HepG2 (cell line): Measurements from ENCODE around the gene CARMIL3. TPM values are rescaled to one million over a fixed set of nuclear protein-coding genes. Genes with fewer than 3 reads are reported as not detected.
"Not testable (repeated sequence)": the region's sequence is repeated elsewhere in the genome, so short reads cannot be mapped to it uniquely, and the experiment has no call there.

ENCODE experiments used
- ATAC-seq: fragments of 200-7000 bp; cut with Tn5 transposase; 3 replicates; pipeline ENCODE4 v1.9.1; 2020; ENCODE audit warnings: mild to moderate bottlenecking, moderate library complexity
- BruUV-seq: library from RNA; stranded (reverse); fragments of 400-500 nt; replicated peaks from 2 replicates; lab custom pipeline; 2021; lab: Mats Ljungman, UMichigan
- CTCF ChIA-PET: fragments of 300-600 bp; formaldehyde crosslinking; extraction: SDS; loops from one replicate; lab custom pipeline; 2021; ENCODE audit warnings: low total read pairs, inconsistent platforms, low intra/inter-chr PET ratio; lab: Yijun Ruan, JAX
- POLR2A ChIA-PET: fragments of 350-600 bp; sonication (Branson Sonifier 250); formaldehyde crosslinking; loops from one replicate; lab custom pipeline; 2020; ENCODE audit warnings: antibody characterized with exemption, inconsistent platforms; lab: Yijun Ruan, JAX
- DNase-seq: peaks from one replicate; pipeline ENCODE4 v3.0.0-alpha.2; 2015; ENCODE audit warnings: low spot score
- FAIRE-seq: peaks from 3 replicates; lab custom pipeline; 2011; peaks lifted over from hg19 to GRCh38; lab: Jason Lieb, UNC
- H2AFZ ChIP-seq: one replicate; pipeline ENCODE4 v1.6.1; 2011; ENCODE audit warnings: low read length, inconsistent platforms
- H3K27ac ChIP-seq: fragments of 300-600 bp; 3 replicates; pipeline ENCODE4 v1.8.0; 2011; ENCODE audit warnings: mixed run types, mild to moderate bottlenecking, mixed read lengths, low read length, inconsistent platforms; ENCODE audit not compliant: insufficient read depth; ENCODE audit errors: extremely low read length
- H3K27me3 ChIP-seq, 2 experiments: fragments of 200-600 bp in 1 of 2; 2 replicates in 1 of 2; 3 replicates in 1 of 2; pipeline versions ENCODE4 v1.6.0 to v1.8.0; 2011; ENCODE audit warnings: low read length in 2 of 2, mild to moderate bottlenecking in 2 of 2, moderate library complexity in 2 of 2, inconsistent platforms in 1 of 2; ENCODE audit not compliant: insufficient read depth in 2 of 2, control insufficient read depth in 1 of 2
- H3K36me3 ChIP-seq, 2 experiments: fragments of 200-600 bp in 1 of 2; replicated peaks in 1 of 2; 2 replicates in 1 of 2; 3 replicates in 1 of 2; pipeline versions ENCODE4 v1.5.1 to v1.8.0; 2011; ENCODE audit warnings: low read length in 2 of 2, inconsistent platforms in 1 of 2; ENCODE audit not compliant: insufficient read depth in 2 of 2, control insufficient read depth in 1 of 2
- H3K4me1 ChIP-seq: 2 replicates; pipeline ENCODE4 v1.5.1; 2012; ENCODE audit warnings: low read length, inconsistent platforms; ENCODE audit not compliant: insufficient read depth
- H3K4me2 ChIP-seq: 2 replicates; pipeline ENCODE4 v1.6.0; 2011; ENCODE audit warnings: low read depth, low read length, inconsistent platforms
- H3K4me3 ChIP-seq, 3 experiments: fragments of 200-600 bp in 1 of 3; sonication (generic), shearing (Covaris generic) in 1 of 3; replicated peaks in 1 of 3; 2 replicates each; pipeline ENCODE4 v1.5.1; 2011 to 2016; ENCODE audit warnings: low read length in 3 of 3, inconsistent platforms in 2 of 3, low read depth in 2 of 3, mild to moderate bottlenecking in 2 of 3, control low read depth in 1 of 3, mixed read lengths in 1 of 3; ENCODE audit not compliant: insufficient read depth in 1 of 3
- H3K79me2 ChIP-seq: one replicate; pipeline ENCODE4 v1.6.1; 2011; ENCODE audit warnings: low read length, inconsistent platforms; ENCODE audit not compliant: insufficient read depth
- H3K9ac ChIP-seq: 2 replicates; pipeline ENCODE4 v1.6.0; 2011; ENCODE audit warnings: mild to moderate bottlenecking, low read depth, low read length, inconsistent platforms; ENCODE audit not compliant: insufficient read depth
- H3K9me3 ChIP-seq: 2 replicates; pipeline ENCODE4 v1.5.1; 2012; ENCODE audit warnings: mild to moderate bottlenecking, low read length
- H4K20me1 ChIP-seq: 2 replicates; pipeline ENCODE4 v1.6.0; 2011; ENCODE audit warnings: inconsistent platforms, mild to moderate bottlenecking, low read length, moderate library complexity; ENCODE audit not compliant: insufficient read depth
- LCORL ChIP-seq, 2 experiments: fragments of 450-650 bp in 1 of 2; sonication (generic) in 1 of 2; formaldehyde crosslinking in 1 of 2; IDR thresholded peaks; 2 replicates each; pipeline versions ENCODE4 v1.5.0 to v1.6.1; 2017 to 2020; ENCODE audit warnings: antibody characterized with exemption in 1 of 2, missing genetic modification reagents in 1 of 2
- ZNF143 ChIP-seq: sonication (generic); formaldehyde crosslinking; IDR thresholded peaks from 2 replicates; pipeline ENCODE4 v1.4.0; 2020; ENCODE audit warnings: missing genetic modification reagents
- ZNF251 ChIP-seq: sonication (generic); formaldehyde crosslinking; IDR thresholded peaks from 2 replicates; pipeline ENCODE4 v1.9.0; 2021; ENCODE audit warnings: mild to moderate bottlenecking, missing genetic modification reagents
- ZNF382 ChIP-seq: sonication (generic); formaldehyde crosslinking; IDR thresholded peaks from 2 replicates; pipeline ENCODE4 v1.5.0; 2020; ENCODE audit warnings: missing genetic modification reagents, mild to moderate bottlenecking, borderline replicate concordance
- WGBS: methylation state at CpG from one replicate; pipeline ENCODE4 v1.1.6; 2017; ENCODE audit warnings: low lambda C conversion rate; 5-methylcytosine and 5-hydroxymethylcytosine counted together
- in situ Hi-C: cut with HindIII; loops from 2 replicates; pipeline ENCODE4 v1.10.0; 2017; ENCODE audit warnings: low pct_unique_long_range_greater_than_20kb; ENCODE audit not compliant: extremely low pct_ligation_motif_present
- intact Hi-C: fragments of 100-400 bp; cut with micrococcal nuclease; formaldehyde crosslinking; loops from one replicate; pipeline ENCODE4 v1.10.0; 2022; ENCODE audit not compliant: unreplicated experiment
- polyA plus RNA-seq, 8 experiments: library from polyadenylated mRNA; depleted of rRNA in 3 of 8; stranded (reverse) in 7 of 8; unstranded in 1 of 8; fragments of >200 nt; fragmentation: Illumina TruSeq in 4 of 8; extraction: Trizol in 4 of 8; gene quantifications; 2 replicates each; pipeline versions ENCODE4 v1.2.1 to v1.2.3, GENCODE V29; 2011 to 2016; ENCODE audit warnings: low read depth in 4 of 8, missing spikeins in 1 of 8, mixed read lengths in 1 of 8; ENCODE audit not compliant: insufficient read depth in 1 of 8
- total RNA-seq, 5 experiments: library from RNA; depleted of rRNA; stranded (reverse); fragments of >200 nt; fragmentation: Illumina TruSeq; extraction: Trizol; gene quantifications; 2 replicates each; pipeline ENCODE4 v1.2.3, GENCODE V29; 2016; ENCODE audit warnings: low read depth in 1 of 5

Gene CARMIL3
- total and polyA plus RNA-seq, 2 of the 13 experiments (the other 11 are each of a cell fraction or from before 2014, with no cell fraction given): 0.27 to 0.55 TPM

- Histone ChIP-seq H3K36me3 (no peaks in the 10 kb centered on the region), H3K9me3 (no peaks in the 10 kb centered on the region), H3K4me1 (peaks cover 15% of the 10 kb centered on the region; the same call in 1 of the 2 replicates), H3K27ac (no peak overlapping the region)
- no peak for TF ChIP-seq ZNF251
- peak; percentile 97 for TF ChIP-seq LCORL (IDR thresholded peaks at IDR 0.05)
- TF ChIP-seq LCORL (CRISPR knock-in tag; IDR thresholded peaks at IDR 0.05): no peak
- TF ChIP-seq, all 625 proteins: peak for 1
- Histone ChIP-seq H3K79me2 (no peaks in the 10 kb centered on the region), H4K20me1 (no peaks in the 10 kb centered on the region), H3K9ac (no peak overlapping the region), H2AFZ (no peak overlapping the region), H3K4me3 (no peak overlapping the region), H3K4me2 (no peak overlapping the region), H3K27me3 (peaks cover 0 to 8% of the 10 kb centered on the region in 2 experiments; a peak in 3 of 5 replicates)
- ChIA-PET CTCF (no interaction called here), POLR2A (no interaction called here)
- DNase-seq (no peak), ATAC-seq (no peak), FAIRE-seq (no peak)
- intact Hi-C loops (no loop called here), in situ Hi-C loops (no loop called here)
- 2% methylated on average over 2 of the region's 2 CpGs for WGBS
- BruUV-seq: no TSS peak
Observed at GRCh38 chr14:24040692-24041091, 11.1 kb upstream of the CARMIL3 start.

GRCh38 chr14:24042746-24043145 lies 9.1 kb upstream of the CARMIL3 start:
- BruUV-seq: no TSS peak
- WGBS: 9% methylated on average over 5 of the region's 5 CpGs
- DNase-seq (no peak), FAIRE-seq (no peak), ATAC-seq (no peak)
- Histone ChIP-seq H3K27me3 (peaks cover 0 to 12% of the 10 kb centered on the region in 2 experiments; a peak in 3 of 5 replicates), H3K9ac (no peak overlapping the region), H3K79me2 (no peaks in the 10 kb centered on the region), H4K20me1 (no peaks in the 10 kb centered on the region), H2AFZ (no peak overlapping the region), H3K9me3 (no peaks in the 10 kb centered on the region), H3K27ac (no peak overlapping the region), H3K4me2 (no peak overlapping the region), H3K4me3 (no peak overlapping the region), H3K4me1 (0 out of 2 replicates have a peak, but pooled peaks cover 4% of the 10 kb centered on the region), H3K36me3 (no peaks in the 10 kb centered on the region)
- TF ChIP-seq ZNF143: peak; percentile 52; the same call in 1 of the 2 replicates
- TF ChIP-seq ZNF382 (CRISPR knock-in tag): no peak
- intact Hi-C loops: no loop called here
- POLR2A ChIA-PET: interaction anchor here (1.6 to 3.4 kb wide), 2 partner anchors 9 to 52 kb away, joined by 7 to 15 read pairs; partner anchors contain the start of genes CARMIL3 and PCK2
- in situ Hi-C loops: no loop called here
- CTCF ChIA-PET: no interaction called here

GRCh38 chr14:24049002-24049401 lies 2.8 kb upstream of the CARMIL3 start:
- Histone ChIP-seq H3K27me3 (peaks cover 6 to 47% of the 10 kb centered on the region in 2 experiments), H3K4me1 (peaks cover 35% of the 10 kb centered on the region)
- ATAC-seq, H4K20me1 ChIP-seq, CTCF ChIA-PET, H3K27ac ChIP-seq, in situ Hi-C loops, H2AFZ ChIP-seq, H3K4me3 ChIP-seq, H3K4me2 ChIP-seq, intact Hi-C loops, DNase-seq, H3K36me3 ChIP-seq, H3K9me3 ChIP-seq, H3K79me2 ChIP-seq, H3K9ac ChIP-seq, FAIRE-seq, BruUV-seq: not testable (repeated sequence)
- POLR2A ChIA-PET: interaction anchor here (1.0 to 1.5 kb wide), 2 partner anchors 45 to 164 kb away, joined by 3 read pairs; partner anchors contain the start of gene PCK2
- 68% methylated on average over 2 of the region's 2 CpGs for WGBS
